Measurements from ENCODE around the gene POC1A. TPM values are rescaled to one million over a fixed set of nuclear protein-coding genes. Genes with fewer than 3 reads are reported as not detected.
A peak's percentile ranks its signal among the peaks of the same experiment; 100 is the strongest.

The POC1A gene
- total and polyA plus RNA-seq, 9 of the 15 experiments (the other 6 are each of a cell fraction or from before 2014, with no cell fraction given), result 7.2 to 17.5 (median 12.1) TPM

- intact Hi-C loops (cut with micrococcal nuclease) (no loop called here), in situ Hi-C loops (cut with MboI) (no loop called here)
- Histone ChIP-seq H3K9me1 (ENCODE audit: control insufficient read depth, insufficient read depth, low read length) (no peaks in the 10 kb centered on the region), H3K79me2 (ENCODE audit: control insufficient read depth, insufficient read depth, low read length) (no peaks in the 10 kb centered on the region), H3K9me3 (replicated peaks; ENCODE audit: control insufficient read depth, insufficient read depth, low read depth, low read length) (no peaks in the 10 kb centered on the region), H3K36me3 (ENCODE audit: control insufficient read depth, insufficient read depth, low read length) (peaks cover 31% of the 10 kb centered on the region; the same call in 2 of the 3 replicates), H3K4me3 (no peak overlapping the region), H3K4me2 (ENCODE audit: insufficient read depth, low read length) (no peak overlapping the region), H3K4me1 (replicated peaks in 1 of 2; ENCODE audit: control insufficient read depth in 2 of 2, insufficient read depth in 2 of 2, low read length in 2 of 2) (no peaks in the 10 kb centered on the region; a peak in 2 of 5 replicates), H4K20me1 (replicated peaks; ENCODE audit: control insufficient read depth, insufficient read depth, low read length) (no peaks in the 10 kb centered on the region), H3K9ac (ENCODE audit: insufficient read depth in 1 of 2, low read depth in 2 of 2, low read length in 2 of 2) (peak overlapping the region in 1 of 2 experiments; percentile 23; a peak in 1 of 4 replicates), H3K27ac (ENCODE audit: extremely low read depth, low read depth, low read length) (no peak overlapping the region), H2AFZ (ENCODE audit: low read depth, low read length) (no peak overlapping the region), H3K27me3 (ENCODE audit: control insufficient read depth in 2 of 2, insufficient read depth in 2 of 2, low read length in 2 of 2) (no peaks in the 10 kb centered on the region)
- ATAC-seq, result peak; percentile 34; the same call in 2 of the 3 replicates
- no peak for TF ChIP-seq MEF2D (tag; conservative IDR thresholded peaks at IDR 0.05; ENCODE audit: low read depth)
- 0 out of 2 replicates have a peak, but pooled peaks have one; percentile 17 for TF ChIP-seq CBFA2T3 (IDR thresholded peaks at IDR 0.05)
- WGBS (ENCODE audit: insufficient coverage, low coverage, missing lambda C conversion rate), result 46% methylated on average over 2 of the region's 2 CpGs
- FAIRE-seq, result no peak
- BruUV-seq (replicated peaks), result no TSS peak
- CTCF ChIA-PET (ENCODE audit: low intra/inter-chr PET ratio), result no interaction called here
- peak in 2 of 4 experiments; percentile 19 to 45 for DNase-seq (ENCODE audit: extremely low read depth in 1 of 4, low spot score in 3 of 4)
- POLR2A ChIA-PET, result interaction anchor here (1.0 kb wide), 1 partner anchor 9 kb away, joined by 4 read pairs; no protein-coding TSS in a partner anchor
Measured at GRCh38 chr3:52097851-52098507, 56.2 kb downstream of the POC1A start.

- DNase-seq (ENCODE audit: extremely low read depth in 1 of 4, low spot score in 3 of 4), result no peak
- intact Hi-C loops (cut with micrococcal nuclease), result no loop called here
Measured at GRCh38 chr3:52095990-52096775, 58.0 kb downstream of the POC1A start.

More at GRCh38 chr3:52095990-52096775, 58.0 kb downstream of the POC1A start:
- CTCF ChIA-PET (ENCODE audit: low intra/inter-chr PET ratio), result no interaction called here
- Histone ChIP-seq H4K20me1 (replicated peaks; ENCODE audit: control insufficient read depth, insufficient read depth, low read length) (no peaks in the 10 kb centered on the region), H3K27me3 (ENCODE audit: control insufficient read depth in 2 of 2, insufficient read depth in 2 of 2, low read length in 2 of 2) (no peaks in the 10 kb centered on the region), H3K27ac (ENCODE audit: extremely low read depth, low read depth, low read length) (no peak overlapping the region), H3K4me1 (replicated peaks in 1 of 2; ENCODE audit: control insufficient read depth in 2 of 2, insufficient read depth in 2 of 2, low read length in 2 of 2) (no peaks in the 10 kb centered on the region; a peak in 2 of 5 replicates), H3K4me3 (no peak overlapping the region), H3K4me2 (ENCODE audit: insufficient read depth, low read length) (no peak overlapping the region), H2AFZ (ENCODE audit: low read depth, low read length) (no peak overlapping the region), H3K9ac (ENCODE audit: insufficient read depth in 1 of 2, low read depth in 2 of 2, low read length in 2 of 2) (no peak overlapping the region), H3K36me3 (ENCODE audit: control insufficient read depth, insufficient read depth, low read length) (peaks cover 32% of the 10 kb centered on the region; the same call in 1 of the 3 replicates), H3K9me3 (replicated peaks; ENCODE audit: control insufficient read depth, insufficient read depth, low read depth, low read length) (no peaks in the 10 kb centered on the region), H3K79me2 (ENCODE audit: control insufficient read depth, insufficient read depth, low read length) (no peaks in the 10 kb centered on the region), H3K9me1 (ENCODE audit: control insufficient read depth, insufficient read depth, low read length) (no peaks in the 10 kb centered on the region)
- ATAC-seq, result no peak
- BruUV-seq (replicated peaks), result no TSS peak
- no peak for FAIRE-seq
- POLR2A ChIA-PET, result no interaction called here
- in situ Hi-C loops (cut with MboI), result no loop called here
- TF ChIP-seq FUS (optimal IDR thresholded peaks at IDR 0.05; ENCODE audit: low read depth, low read length), result no peak
- TF ChIP-seq PML (IDR thresholded peaks at IDR 0.05; ENCODE audit: low read length), result no peak
- TF ChIP-seq SMARCC2 (IDR thresholded peaks at IDR 0.05; ENCODE audit: low read depth), result no peak
- TF ChIP-seq DDX20 (tag; IDR thresholded peaks at IDR 0.05; ENCODE audit: low read depth), result no peak
- no peak for TF ChIP-seq HMBOX1 (IDR thresholded peaks at IDR 0.05)
- TF ChIP-seq NR3C1 (CRISPR knock-in tag; IDR thresholded peaks at IDR 0.05), result no peak
- TF ChIP-seq KDM1A (IDR thresholded peaks at IDR 0.05), result no peak
- no peak for TF ChIP-seq TEAD2 (tag; IDR thresholded peaks at IDR 0.05)
- 87% methylated on average over 6 of the region's 8 CpGs for WGBS (ENCODE audit: insufficient coverage, low coverage, missing lambda C conversion rate)

Measured in K562 (cell line).